Vagina (tissue), 2 donors: ENCODE results near the gene NDUFB5. TPM values are rescaled to one million over a fixed set of nuclear protein-coding genes. Genes with fewer than 3 reads are reported as not detected.

Source experiments
- DNase-seq, 2 donors: peaks; one replicate each; pipeline ENCODE4 v3.0.0-alpha.2; 2017; ENCODE audit errors: extremely low spot score in 2 of 2
- H3K27ac ChIP-seq: fragments of 200-600 bp; sonication (generic); one replicate; pipeline ENCODE4 v1.5.1; 2019
- H3K27me3 ChIP-seq: fragments of 200-600 bp; sonication (generic); one replicate; pipeline ENCODE4 v1.5.1; 2019
- H3K36me3 ChIP-seq, 2 donors: fragments of 200-600 bp; sonication (generic); one replicate each; pipeline ENCODE4 v1.5.1; 2017 to 2019
- H3K4me1 ChIP-seq: fragments of 200-600 bp; sonication (generic); one replicate; pipeline ENCODE4 v1.5.1; 2019
- H3K4me3 ChIP-seq, 2 donors: fragments of 200-600 bp; sonication (generic); 1 replicate in 1 of 2; 2 replicates in 1 of 2; pipeline ENCODE4 v1.5.1; 2016 to 2019
- H3K9me3 ChIP-seq: fragments of 200-600 bp; sonication (generic); one replicate; pipeline ENCODE4 v1.5.1; 2019
- CTCF ChIP-seq, 3 experiments: fragments of 450-650 bp in 2 of 3; fragments of 200-600 bp in 1 of 3; sonication (generic) in 1 of 3; IDR thresholded peaks; one replicate each; pipeline ENCODE4 v1.5.1; 2017 to 2019; ENCODE audit warnings: antibody characterized with exemption in 3 of 3, mild to moderate bottlenecking in 2 of 3, moderate library complexity in 2 of 3
- POLR2A ChIP-seq, 2 donors: fragments of 450-650 bp; IDR thresholded peaks; one replicate each; pipeline ENCODE4 v1.6.1; 2017; ENCODE audit warnings: antibody characterized with exemption in 2 of 2, mild to moderate bottlenecking in 2 of 2, moderate library complexity in 2 of 2
- POLR2AphosphoS5 ChIP-seq, 2 donors: sonication (generic); formaldehyde crosslinking; IDR thresholded peaks; one replicate each; pipeline ENCODE4 v1.9.0; 2017; ENCODE audit warnings: antibody characterized with exemption in 2 of 2, mild to moderate bottlenecking in 2 of 2, low read depth in 1 of 2; ENCODE audit not compliant: insufficient read depth in 1 of 2
- intact Hi-C: fragments of 100-400 bp; cut with DNase I; formaldehyde crosslinking; loops from one replicate; pipeline ENCODE4 v1.15.1; 2023
- total RNA-seq: library from RNA; depleted of rRNA; stranded (reverse); fragments of >200 nt; gene quantifications from one replicate; pipeline ENCODE4 v1.2.3, GENCODE V29; 2016

NDUFB5 gene
- total RNA-seq, 1 donor from 2014 or later = 48.9 TPM

DNA sequence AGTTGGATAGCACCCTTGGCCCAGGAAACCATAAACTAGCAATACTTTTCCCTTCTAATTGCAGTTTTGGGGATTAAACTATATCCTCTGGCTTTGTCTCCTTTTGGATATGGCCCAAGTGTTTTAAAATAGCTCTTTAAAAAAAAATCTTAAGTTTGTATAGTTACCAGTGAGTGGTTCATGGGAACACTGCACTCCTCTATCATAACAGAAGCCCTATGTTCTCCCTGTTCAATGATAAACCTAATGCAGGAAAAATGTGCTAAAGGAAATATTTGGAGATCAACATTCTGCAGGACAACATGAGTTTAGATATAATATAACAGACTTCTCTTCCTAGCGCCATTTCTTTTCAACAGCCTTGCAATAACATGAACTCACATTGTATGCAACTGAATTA, 13.3 kb upstream of the NDUFB5 start:
- TF ChIP-seq CTCF (IDR thresholded peaks at IDR 0.05) = no peak
- no peak for TF ChIP-seq POLR2AphosphoS5 (IDR thresholded peaks at IDR 0.05; ENCODE audit: insufficient read depth in 1 of 2, low read depth in 1 of 2)
- TF ChIP-seq POLR2A (IDR thresholded peaks at IDR 0.05) = no peak
- Histone ChIP-seq H3K36me3 (peaks cover 0 to 65% of the 10 kb centered on the region in 2 donors), H3K27ac (no peak overlapping the region)

DNA sequence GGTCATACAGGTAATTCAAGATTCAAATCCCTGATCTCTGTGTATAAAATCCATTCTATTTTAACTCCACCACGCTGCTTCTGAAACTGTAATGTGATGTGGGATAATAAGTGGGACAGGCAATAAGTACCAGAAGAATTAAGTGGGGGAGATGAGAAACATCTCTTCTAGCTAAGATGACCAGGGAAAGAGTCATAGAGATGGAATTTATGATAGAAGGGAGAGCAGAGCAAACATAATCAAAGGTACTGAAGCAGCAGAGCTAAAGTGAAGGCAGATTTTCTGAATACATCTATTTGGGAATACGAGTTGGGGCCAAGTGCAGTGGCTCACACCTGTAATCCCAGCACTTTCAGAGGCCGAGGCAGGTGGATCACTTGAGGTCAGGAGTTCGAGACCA, 5.1 kb upstream of the NDUFB5 start:
- Histone ChIP-seq H3K27ac (no peak overlapping the region), H3K27me3 (no peaks in the 10 kb centered on the region), H3K36me3 (peaks cover 0 to 45% of the 10 kb centered on the region in 2 donors), H3K9me3 (no peaks in the 10 kb centered on the region), H3K4me3 (no peak overlapping the region), H3K4me1 (peaks cover 14% of the 10 kb centered on the region)
- intact Hi-C loops = no loop called here
- no peak for DNase-seq
- TF ChIP-seq POLR2A (IDR thresholded peaks at IDR 0.05) = no peak
- TF ChIP-seq POLR2AphosphoS5 (IDR thresholded peaks at IDR 0.05; ENCODE audit: insufficient read depth in 1 of 2, low read depth in 1 of 2) = no peak
- no peak for TF ChIP-seq CTCF (IDR thresholded peaks at IDR 0.05)

More for the DNA sequence above, 13.3 kb upstream of the NDUFB5 start:
- H3K9me3 ChIP-seq = no peaks in the 10 kb centered on the region
- no peaks in the 10 kb centered on the region for H3K27me3 ChIP-seq
- H3K4me1 ChIP-seq = no peaks in the 10 kb centered on the region
- DNase-seq = no peak
- intact Hi-C loops = no loop called here
- H3K4me3 ChIP-seq = no peak overlapping the region

- Histone ChIP-seq H3K9me3 (no peaks in the 10 kb centered on the region), H3K27ac (no peak overlapping the region), H3K4me1 (peaks cover 25% of the 10 kb centered on the region), H3K36me3 (peaks cover 0 to 21% of the 10 kb centered on the region in 2 donors), H3K27me3 (no peaks in the 10 kb centered on the region), H3K4me3 (peak overlapping the region in 1 of 2 donors; percentile 86)
- intact Hi-C loops = no loop called here
- DNase-seq = no peak
- TF ChIP-seq POLR2AphosphoS5 (IDR thresholded peaks at IDR 0.05; ENCODE audit: insufficient read depth in 1 of 2, low read depth in 1 of 2) = no peak
- no peak for TF ChIP-seq POLR2A (IDR thresholded peaks at IDR 0.05)
- no peak for TF ChIP-seq CTCF (IDR thresholded peaks at IDR 0.05)
Measured at GRCh38 chr3:179603321-179603720, 1.3 kb upstream of the NDUFB5 start.

DNA sequence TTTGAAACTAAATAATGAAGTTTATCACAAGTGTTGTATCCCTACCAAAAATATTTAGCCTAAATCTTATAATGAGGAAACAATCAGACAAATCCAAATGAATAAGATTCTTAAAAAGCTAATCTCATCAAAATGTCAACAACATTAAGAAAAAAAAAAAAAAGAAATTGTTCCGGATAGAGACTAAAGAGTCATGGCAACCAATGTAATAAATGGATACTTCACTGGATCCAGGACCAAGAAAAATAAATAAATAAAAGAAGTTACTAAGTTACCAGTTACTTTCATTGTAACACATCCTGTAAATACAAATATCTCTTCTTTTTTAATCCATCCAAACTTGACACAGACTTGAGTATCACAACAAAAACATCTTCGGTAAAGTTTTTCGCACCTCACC, 763 bp upstream of the NDUFB5 start:
- TF ChIP-seq CTCF (IDR thresholded peaks at IDR 0.05) (no peak), POLR2AphosphoS5 (IDR thresholded peaks at IDR 0.05; ENCODE audit: insufficient read depth in 1 of 2, low read depth in 1 of 2) (no peak), POLR2A (IDR thresholded peaks at IDR 0.05) (no peak)
- H3K9me3 ChIP-seq = no peaks in the 10 kb centered on the region
- H3K4me1 ChIP-seq = peaks cover 25% of the 10 kb centered on the region
- DNase-seq = no peak
- intact Hi-C loops = no loop called here
- H3K4me3 ChIP-seq = peak overlapping the region; percentile 60 to 86
- H3K27me3 ChIP-seq = no peaks in the 10 kb centered on the region
- H3K27ac ChIP-seq = peak overlapping the region; percentile 85
- H3K36me3 ChIP-seq = peaks cover 0 to 16% of the 10 kb centered on the region in 2 donors

- intact Hi-C loops = no loop called here
- TF ChIP-seq POLR2A (IDR thresholded peaks at IDR 0.05) (no peak), CTCF (IDR thresholded peaks at IDR 0.05) (no peak), POLR2AphosphoS5 (IDR thresholded peaks at IDR 0.05; ENCODE audit: insufficient read depth in 1 of 2, low read depth in 1 of 2) (no peak)
Measured at GRCh38 chr3:179606534-179607085, 2.0 kb downstream of the NDUFB5 start.

More at GRCh38 chr3:179606534-179607085, 2.0 kb downstream of the NDUFB5 start:
- Histone ChIP-seq H3K27me3 (no peaks in the 10 kb centered on the region), H3K27ac (no peak overlapping the region), H3K4me1 (peaks cover 25% of the 10 kb centered on the region), H3K36me3 (no peaks in the 10 kb centered on the region), H3K9me3 (no peaks in the 10 kb centered on the region), H3K4me3 (no peak overlapping the region)
- no peak for DNase-seq
